Mesodermal cell (in vitro differentiated cells): ENCODE measurements around the gene TMEM215.

Source experiments
- H3K27ac ChIP-seq: 2 replicates; pipeline ENCODE4 v1.7.0; 2013; ENCODE audit warnings: mild to moderate bottlenecking, low read depth, low read length, moderate library complexity; ENCODE audit not compliant: severe bottlenecking
- H3K36me3 ChIP-seq: 2 replicates; pipeline ENCODE4 v1.7.1; 2013; ENCODE audit warnings: mild to moderate bottlenecking, low read length, moderate library complexity; ENCODE audit not compliant: control insufficient read depth, insufficient read depth
- H3K4me1 ChIP-seq: one replicate; pipeline ENCODE4 v1.7.1; 2013; ENCODE audit warnings: mild to moderate bottlenecking, low read length; ENCODE audit not compliant: insufficient read depth, control insufficient read depth, poor library complexity, severe bottlenecking
- H3K4me3 ChIP-seq: 2 replicates; pipeline ENCODE4 v1.7.0; 2013; ENCODE audit warnings: low read length, control low read depth, mild to moderate bottlenecking; ENCODE audit not compliant: insufficient read depth, poor library complexity, severe bottlenecking; ENCODE audit errors: extremely low read depth
- H3K9me3 ChIP-seq: 2 replicates; pipeline ENCODE4 v1.7.1; 2013; ENCODE audit warnings: mild to moderate bottlenecking, low read length, moderate library complexity; ENCODE audit not compliant: control insufficient read depth
- WGBS, 2 experiments: methylation state at CpG; one replicate each; pipeline ENCODE4 v1.1.5; 2013; ENCODE audit warnings: missing lambda C conversion rate in 2 of 2; ENCODE audit not compliant: insufficient coverage in 2 of 2; 5-methylcytosine and 5-hydroxymethylcytosine counted together

The TMEM215 gene

DNA sequence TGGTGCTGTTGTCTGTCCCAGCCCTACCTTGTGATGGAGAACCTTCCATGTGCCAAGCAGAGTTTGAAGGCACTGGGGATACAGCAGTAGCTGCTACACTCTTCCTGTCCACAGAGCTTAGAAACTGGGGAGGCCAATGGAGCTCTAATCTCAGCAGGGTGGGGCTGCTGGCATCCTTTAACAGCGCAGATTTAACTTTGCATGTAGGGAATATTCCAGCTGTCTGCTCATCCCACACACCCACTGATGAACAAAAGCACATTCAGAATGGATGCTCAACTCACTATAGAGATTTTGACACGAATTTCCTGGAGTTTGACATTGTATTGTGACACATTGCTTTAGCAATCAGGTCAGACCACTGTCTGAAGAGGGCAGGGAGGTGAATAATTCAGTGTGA is 49.0 kb downstream of the TMEM215 start:
- Histone ChIP-seq H3K36me3 (no peaks in the 10 kb centered on the region), H3K4me1 (no peaks in the 10 kb centered on the region), H3K27ac (no peak overlapping the region), H3K4me3 (no peak overlapping the region), H3K9me3 (no peaks in the 10 kb centered on the region)
- 36 to 67% methylated on average over 1 of the region's 2 CpGs for WGBS, 2 experiments
